SH-SY5Y (cell line): ENCODE results near the gene CORO2B.

Source experiments
- GATA2 ChIP-seq: IDR thresholded peaks from 2 replicates; pipeline ENCODE4 v1.6.1; 2011; ENCODE audit warnings: mild to moderate bottlenecking, low read depth, low read length
- GATA3 ChIP-seq: IDR thresholded peaks from 2 replicates; pipeline ENCODE4 v1.6.1; 2011; ENCODE audit warnings: low read depth, mild to moderate bottlenecking, low read length, moderate library complexity

- TF ChIP-seq GATA2 (no peak), GATA3 (no peak)
Measured at GRCh38 chr15:68775671-68776476, 197.1 kb downstream of the CORO2B start.
